HCT116 (cell line): ENCODE data around the gene DLG2. TPM values are rescaled to one million over a fixed set of nuclear protein-coding genes. Genes with fewer than 3 reads are reported as not detected.

Experiments
- ATAC-seq: fragments of 200-7000 bp; cut with Tn5 transposase; 2 replicates; pipeline ENCODE4 v1.9.1; 2020; ENCODE audit warnings: mild to moderate bottlenecking, moderate library complexity
- BruUV-seq: library from RNA; stranded (reverse); fragments of 400-500 nt; replicated peaks from 2 replicates; lab custom pipeline; 2021; lab: Mats Ljungman, UMichigan
- CTCF ChIA-PET: fragments of 300-600 bp; sonication (Branson Sonifier 250); formaldehyde crosslinking; loops from one replicate; lab custom pipeline; 2021; ENCODE audit warnings: antibody characterized with exemption; lab: Charles Lee
- POLR2A ChIA-PET: fragments of 300-600, 350-600 bp; sonication (Branson Sonifier 250); formaldehyde crosslinking; loops from one replicate; lab custom pipeline; 2021; ENCODE audit warnings: antibody characterized with exemption; lab: Charles Lee
- RAD21 ChIA-PET, 2 experiments: fragments of 300-600 bp; sonication (Branson Sonifier 250); formaldehyde crosslinking; loops; one replicate each; lab custom pipeline; 2023; ENCODE audit warnings: low total read pairs in 2 of 2; ENCODE audit not compliant: uncharacterized antibody in 2 of 2, unreplicated experiment in 2 of 2, low non-redundant PET in 1 of 2; lab: Charles Lee
- DNase-seq: peaks from one replicate; pipeline ENCODE4 v3.0.0-alpha.2; 2010; ENCODE audit warnings: low read depth, low spot score
- H2AFZ ChIP-seq: fragments of 200-600 bp; shearing (Covaris generic), sonication (generic); 2 replicates; pipeline ENCODE4 v1.6.1; 2017; ENCODE audit warnings: low read depth, mixed run types, mixed read lengths, antibody characterized with exemption, low read length; ENCODE audit not compliant: poor library complexity, severe bottlenecking
- H3K27ac ChIP-seq: 2 replicates; pipeline ENCODE4 v1.5.1; 2012; ENCODE audit warnings: low read depth, low read length
- H3K27me3 ChIP-seq: fragments of 200-600 bp; sonication (generic); 2 replicates; pipeline ENCODE4 v1.6.1; 2016; ENCODE audit warnings: mixed run types, low read length, mixed read lengths; ENCODE audit not compliant: insufficient read depth
- H3K36me3 ChIP-seq, 2 experiments: fragments of 200-500 bp in 1 of 2; fragments of 200-600 bp in 1 of 2; sonication (Bioruptor generic) in 1 of 2; sonication (generic) in 1 of 2; 2 replicates each; pipeline versions ENCODE4 v1.5.1 to v1.6.1; 2014 to 2016; ENCODE audit warnings: low read length in 2 of 2, inconsistent platforms in 1 of 2, mixed read lengths in 1 of 2, mixed run types in 1 of 2; ENCODE audit not compliant: insufficient read depth in 2 of 2, control insufficient read depth in 1 of 2
- H3K4me1 ChIP-seq, 2 experiments: fragments of 200-600 bp in 1 of 2; sonication (generic) in 1 of 2; 2 replicates each; pipeline versions ENCODE4 v1.5.1 to v1.6.1; 2012 to 2017; ENCODE audit warnings: low read length in 2 of 2, inconsistent platforms in 1 of 2, mild to moderate bottlenecking in 1 of 2, mixed read lengths in 1 of 2, mixed run types in 1 of 2, moderate library complexity in 1 of 2; ENCODE audit not compliant: insufficient read depth in 2 of 2, control insufficient read depth in 1 of 2
- H3K4me2 ChIP-seq: fragments of 200-600 bp; sonication (generic); 2 replicates; pipeline ENCODE4 v1.6.1; 2017; ENCODE audit warnings: mixed run types, low read length, mixed read lengths
- H3K4me3 ChIP-seq, 2 experiments: fragments of 200-600 bp in 1 of 2; sonication (generic) in 1 of 2; replicated peaks in 1 of 2; 2 replicates each; pipeline ENCODE4 v1.5.1; 2011 to 2016; ENCODE audit warnings: low read length in 2 of 2, control low read depth in 1 of 2, low read depth in 1 of 2, mild to moderate bottlenecking in 1 of 2, mixed read lengths in 1 of 2, mixed run types in 1 of 2
- H3K79me2 ChIP-seq: fragments of 200-600 bp; sonication (generic); 2 replicates; pipeline ENCODE4 v1.6.1; 2017; ENCODE audit warnings: mild to moderate bottlenecking, mixed run types, low read length, moderate library complexity, mixed read lengths; ENCODE audit not compliant: insufficient read depth
- H3K9ac ChIP-seq: fragments of 200-600 bp; sonication (generic); 2 replicates; pipeline ENCODE4 v1.6.1; 2016; ENCODE audit warnings: low read length, mixed read lengths
- H3K9me2 ChIP-seq: fragments of 200-600 bp; sonication (generic), shearing (Covaris generic); 2 replicates; pipeline ENCODE4 v1.6.1; 2017; ENCODE audit warnings: mixed run types, mild to moderate bottlenecking, moderate library complexity; ENCODE audit not compliant: insufficient read depth
- H3K9me3 ChIP-seq, 2 experiments: fragments of 200-500 bp in 1 of 2; fragments of 200-600 bp in 1 of 2; sonication (Bioruptor generic) in 1 of 2; sonication (generic) in 1 of 2; 2 replicates each; pipeline ENCODE4 v1.6.1; 2014 to 2017; ENCODE audit warnings: low read length in 2 of 2, mixed read lengths in 2 of 2, inconsistent platforms in 1 of 2, low read depth in 1 of 2, mild to moderate bottlenecking in 1 of 2, mixed run types in 1 of 2, moderate library complexity in 1 of 2; ENCODE audit not compliant: control insufficient read depth in 1 of 2, insufficient read depth in 1 of 2
- H4K20me1 ChIP-seq: fragments of 200-600 bp; sonication (generic), shearing (Covaris generic); 2 replicates; pipeline ENCODE4 v1.6.1; 2017; ENCODE audit warnings: mixed run types, mild to moderate bottlenecking, moderate library complexity; ENCODE audit not compliant: insufficient read depth
- CBX3 ChIP-seq: IDR thresholded peaks from 2 replicates; pipeline ENCODE4 v1.6.1; 2012; ENCODE audit warnings: low read depth
- CEBPB ChIP-seq: IDR thresholded peaks from 2 replicates; pipeline ENCODE4 v1.6.1; 2012; ENCODE audit warnings: low read depth
- EGR1 ChIP-seq: IDR thresholded peaks from 2 replicates; pipeline ENCODE4 v1.6.1; 2012; ENCODE audit warnings: low read depth
- ELF1 ChIP-seq: IDR thresholded peaks from 2 replicates; pipeline ENCODE4 v1.6.1; 2012; ENCODE audit warnings: low read depth, borderline replicate concordance
- EZH2 ChIP-seq: fragments of 200-600 bp; sonication (generic); IDR thresholded peaks from 2 replicates; pipeline ENCODE4 v1.6.1; 2017; ENCODE audit warnings: antibody characterized with exemption, mixed run types
- EZH2phosphoT487 ChIP-seq: fragments of 200-600 bp; IDR thresholded peaks from 2 replicates; pipeline ENCODE4 v1.6.1; 2018; ENCODE audit warnings: antibody characterized with exemption, borderline replicate concordance
- FOSL1 ChIP-seq: IDR thresholded peaks from 2 replicates; pipeline ENCODE4 v1.6.1; 2012; ENCODE audit warnings: low read depth
- JUND ChIP-seq: IDR thresholded peaks from 2 replicates; pipeline ENCODE4 v1.6.1; 2012
- POLR2A ChIP-seq: IDR thresholded peaks from 2 replicates; pipeline ENCODE4 v1.7.0; 2011; ENCODE audit warnings: borderline replicate concordance; ENCODE audit not compliant: insufficient read depth, insufficient read length; ENCODE audit errors: extremely low read depth
- POLR2AphosphoS5 ChIP-seq: IDR thresholded peaks from 2 replicates; pipeline ENCODE4 v1.6.1; 2011; ENCODE audit warnings: mild to moderate bottlenecking, low read depth, low read length, moderate library complexity
- SIN3A ChIP-seq: IDR thresholded peaks from 2 replicates; pipeline ENCODE4 v1.6.1; 2012; ENCODE audit warnings: low read depth
- SP1 ChIP-seq: IDR thresholded peaks from 2 replicates; pipeline ENCODE4 v1.6.1; 2012; ENCODE audit warnings: low read depth
- TCF7L2 ChIP-seq: IDR thresholded peaks from 2 replicates; pipeline ENCODE4 v1.7.0; 2011; ENCODE audit warnings: borderline replicate concordance, inconsistent platforms; ENCODE audit not compliant: insufficient read depth, insufficient read length; ENCODE audit errors: extremely low read depth
- ZFX ChIP-seq: fragments of 450-650 bp; IDR thresholded peaks from 2 replicates; pipeline ENCODE4 v1.6.1; 2017
- ZNF274 ChIP-seq: fragments of 200-500 bp; sonication (Bioruptor generic); IDR thresholded peaks from 2 replicates; pipeline ENCODE4 v1.6.1; 2014; ENCODE audit warnings: mild to moderate bottlenecking, low read depth, low read length, inconsistent platforms
- intact Hi-C: fragments of 100-400 bp; cut with micrococcal nuclease; formaldehyde crosslinking; loops from 2 replicates; pipeline ENCODE4 v1.10.0; 2022
- total RNA-seq: library from RNA; stranded (reverse); gene quantifications from one replicate; pipeline ENCODE4 v1.2.1, GENCODE V29; 2021; ENCODE audit not compliant: unreplicated experiment
- TF ChIP-seq, protein P1 (sequence below): IDR thresholded peaks from 2 replicates; pipeline ENCODE4 v1.6.1; 2012; ENCODE audit warnings: low read depth
- TF ChIP-seq, protein P2 (sequence below): IDR thresholded peaks from 2 replicates; pipeline ENCODE4 v1.6.1; 2012
- TF ChIP-seq, protein P3 (sequence below): IDR thresholded peaks from 2 replicates; pipeline ENCODE4 v1.6.1; 2011; ENCODE audit warnings: mild to moderate bottlenecking, low read length, moderate library complexity; ENCODE audit not compliant: insufficient replicate concordance; ENCODE audit errors: extremely low read depth
- TF ChIP-seq, protein P4 (sequence below): IDR thresholded peaks from 2 replicates; pipeline ENCODE4 v1.6.1; 2012

DLG2 gene
- total RNA-seq, 1 experiment from 2014 or later = 2.4 TPM

DNA sequence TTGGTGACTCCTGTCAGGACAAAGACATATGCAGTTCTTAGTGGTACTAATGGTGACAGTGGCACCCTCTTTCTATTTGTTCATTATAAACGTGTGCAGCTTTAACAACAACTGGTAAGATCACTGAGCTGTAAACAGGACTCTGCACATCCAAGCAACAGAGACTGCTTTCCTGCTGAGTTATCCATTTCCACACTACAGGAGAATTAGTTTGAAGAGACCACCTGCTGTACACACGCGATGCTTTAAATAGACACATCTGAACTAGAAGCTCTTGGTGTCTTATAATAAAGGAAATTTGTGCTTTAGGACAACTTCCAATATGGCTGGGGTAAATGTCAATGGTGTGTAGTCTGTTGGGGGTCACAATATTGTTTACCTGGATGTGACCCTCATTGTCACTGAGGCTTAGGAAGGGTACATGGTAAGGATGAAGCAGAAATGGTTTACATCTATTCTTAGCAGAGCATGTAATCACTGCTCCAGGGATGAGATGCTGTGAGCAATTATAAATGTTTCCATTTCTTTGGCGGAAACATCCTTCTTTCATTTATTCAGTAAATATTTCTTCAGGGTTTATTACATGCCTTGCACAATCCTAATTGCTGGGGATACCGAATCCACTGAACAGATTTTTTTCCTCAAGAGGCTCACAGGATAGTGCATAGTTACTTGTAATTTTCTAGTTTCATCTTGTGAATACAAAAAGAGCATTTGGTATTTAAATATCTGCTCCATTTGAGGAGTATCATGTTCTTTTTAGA is 1987.0 kb downstream of the DLG2 start:
- BruUV-seq = no TSS peak
- Histone ChIP-seq H3K79me2 (no peaks in the 10 kb centered on the region), H3K4me3 (no peak overlapping the region), H3K9ac (no peak overlapping the region), H3K36me3 (no peaks in the 10 kb centered on the region), H3K9me3 (no peaks in the 10 kb centered on the region), H3K4me2 (no peak overlapping the region), H4K20me1 (no peaks in the 10 kb centered on the region), H3K4me1 (no peaks in the 10 kb centered on the region), H3K9me2 (no peaks in the 10 kb centered on the region), H3K27ac (no peak overlapping the region), H3K27me3 (peaks cover 10% of the 10 kb centered on the region), H2AFZ (no peak overlapping the region)
- no peak for DNase-seq
- intact Hi-C loops = no loop called here
- no peak for TF ChIP-seq EZH2
- no peak for TF ChIP-seq SIN3A
- TF ChIP-seq, protein P1, sequence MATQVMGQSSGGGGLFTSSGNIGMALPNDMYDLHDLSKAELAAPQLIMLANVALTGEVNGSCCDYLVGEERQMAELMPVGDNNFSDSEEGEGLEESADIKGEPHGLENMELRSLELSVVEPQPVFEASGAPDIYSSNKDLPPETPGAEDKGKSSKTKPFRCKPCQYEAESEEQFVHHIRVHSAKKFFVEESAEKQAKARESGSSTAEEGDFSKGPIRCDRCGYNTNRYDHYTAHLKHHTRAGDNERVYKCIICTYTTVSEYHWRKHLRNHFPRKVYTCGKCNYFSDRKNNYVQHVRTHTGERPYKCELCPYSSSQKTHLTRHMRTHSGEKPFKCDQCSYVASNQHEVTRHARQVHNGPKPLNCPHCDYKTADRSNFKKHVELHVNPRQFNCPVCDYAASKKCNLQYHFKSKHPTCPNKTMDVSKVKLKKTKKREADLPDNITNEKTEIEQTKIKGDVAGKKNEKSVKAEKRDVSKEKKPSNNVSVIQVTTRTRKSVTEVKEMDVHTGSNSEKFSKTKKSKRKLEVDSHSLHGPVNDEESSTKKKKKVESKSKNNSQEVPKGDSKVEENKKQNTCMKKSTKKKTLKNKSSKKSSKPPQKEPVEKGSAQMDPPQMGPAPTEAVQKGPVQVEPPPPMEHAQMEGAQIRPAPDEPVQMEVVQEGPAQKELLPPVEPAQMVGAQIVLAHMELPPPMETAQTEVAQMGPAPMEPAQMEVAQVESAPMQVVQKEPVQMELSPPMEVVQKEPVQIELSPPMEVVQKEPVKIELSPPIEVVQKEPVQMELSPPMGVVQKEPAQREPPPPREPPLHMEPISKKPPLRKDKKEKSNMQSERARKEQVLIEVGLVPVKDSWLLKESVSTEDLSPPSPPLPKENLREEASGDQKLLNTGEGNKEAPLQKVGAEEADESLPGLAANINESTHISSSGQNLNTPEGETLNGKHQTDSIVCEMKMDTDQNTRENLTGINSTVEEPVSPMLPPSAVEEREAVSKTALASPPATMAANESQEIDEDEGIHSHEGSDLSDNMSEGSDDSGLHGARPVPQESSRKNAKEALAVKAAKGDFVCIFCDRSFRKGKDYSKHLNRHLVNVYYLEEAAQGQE = no peak
- no peak for TF ChIP-seq POLR2A
- TF ChIP-seq ELF1 = no peak
- TF ChIP-seq EZH2phosphoT487 = no peak
- TF ChIP-seq POLR2AphosphoS5 = no peak
- TF ChIP-seq, protein P2, sequence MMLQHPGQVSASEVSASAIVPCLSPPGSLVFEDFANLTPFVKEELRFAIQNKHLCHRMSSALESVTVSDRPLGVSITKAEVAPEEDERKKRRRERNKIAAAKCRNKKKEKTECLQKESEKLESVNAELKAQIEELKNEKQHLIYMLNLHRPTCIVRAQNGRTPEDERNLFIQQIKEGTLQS = no peak
- TF ChIP-seq SP1 = no peak
- TF ChIP-seq, protein P3, sequence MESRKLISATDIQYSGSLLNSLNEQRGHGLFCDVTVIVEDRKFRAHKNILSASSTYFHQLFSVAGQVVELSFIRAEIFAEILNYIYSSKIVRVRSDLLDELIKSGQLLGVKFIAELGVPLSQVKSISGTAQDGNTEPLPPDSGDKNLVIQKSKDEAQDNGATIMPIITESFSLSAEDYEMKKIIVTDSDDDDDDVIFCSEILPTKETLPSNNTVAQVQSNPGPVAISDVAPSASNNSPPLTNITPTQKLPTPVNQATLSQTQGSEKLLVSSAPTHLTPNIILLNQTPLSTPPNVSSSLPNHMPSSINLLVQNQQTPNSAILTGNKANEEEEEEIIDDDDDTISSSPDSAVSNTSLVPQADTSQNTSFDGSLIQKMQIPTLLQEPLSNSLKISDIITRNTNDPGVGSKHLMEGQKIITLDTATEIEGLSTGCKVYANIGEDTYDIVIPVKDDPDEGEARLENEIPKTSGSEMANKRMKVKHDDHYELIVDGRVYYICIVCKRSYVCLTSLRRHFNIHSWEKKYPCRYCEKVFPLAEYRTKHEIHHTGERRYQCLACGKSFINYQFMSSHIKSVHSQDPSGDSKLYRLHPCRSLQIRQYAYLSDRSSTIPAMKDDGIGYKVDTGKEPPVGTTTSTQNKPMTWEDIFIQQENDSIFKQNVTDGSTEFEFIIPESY = no peak
- TF ChIP-seq ZNF274 = no peak
- no peak for TF ChIP-seq FOSL1
- TF ChIP-seq, protein P4, sequence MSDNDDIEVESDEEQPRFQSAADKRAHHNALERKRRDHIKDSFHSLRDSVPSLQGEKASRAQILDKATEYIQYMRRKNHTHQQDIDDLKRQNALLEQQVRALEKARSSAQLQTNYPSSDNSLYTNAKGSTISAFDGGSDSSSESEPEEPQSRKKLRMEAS = no peak
- TF ChIP-seq ZFX = no peak
- TF ChIP-seq JUND = no peak
- TF ChIP-seq CEBPB = no peak
- no peak for TF ChIP-seq EGR1
- TF ChIP-seq CBX3 = no peak
- no peak for TF ChIP-seq TCF7L2
- ChIA-PET RAD21 (no interaction called here), POLR2A (no interaction called here), CTCF (no interaction called here)
- ATAC-seq = no peak
